Mucosa of descending colon (tissue), 3 donors: Measurements from ENCODE around the gene CHN2. TPM values are rescaled to one million over a fixed set of nuclear protein-coding genes. Genes with fewer than 3 reads are reported as not detected.

Experiments used
- ATAC-seq: fragments of 200-7000 bp; cut with Tn5 transposase; one replicate; pipeline ENCODE4 v1.9.1; 2020; ENCODE audit warnings: mild to moderate bottlenecking, moderate library complexity
- DNase-seq, 3 donors: peaks; one replicate each; pipeline ENCODE4 v3.0.0-alpha.2; 2020
- H3K36me3 ChIP-seq: fragments of 200-600 bp; one replicate; pipeline ENCODE4 v1.8.0; 2021; ENCODE audit warnings: low read depth, mild to moderate bottlenecking
- H3K4me1 ChIP-seq: fragments of 200-600 bp; one replicate; pipeline ENCODE4 v1.8.0; 2021; ENCODE audit warnings: low read depth, mild to moderate bottlenecking
- H3K4me3 ChIP-seq: fragments of 200-600 bp; one replicate; pipeline ENCODE4 v1.8.0; 2021; ENCODE audit warnings: mild to moderate bottlenecking
- H3K9me3 ChIP-seq: fragments of 200-600 bp; one replicate; pipeline ENCODE4 v1.8.0; 2021; ENCODE audit warnings: mild to moderate bottlenecking
- CTCF ChIP-seq: fragments of 200-600 bp; IDR thresholded peaks from one replicate; pipeline ENCODE4 v1.8.0; 2022; ENCODE audit warnings: antibody characterized with exemption, mild to moderate bottlenecking
- intact Hi-C, 2 donors: fragments of 100-400 bp; cut with DNase I in 1 of 2; cut with micrococcal nuclease in 1 of 2; formaldehyde crosslinking; loops; one replicate each; pipeline versions ENCODE4 v1.11.0 to v1.11.1; 2022; cut with DNase I, micrococcal nuclease
- total RNA-seq, 3 donors: library from RNA; stranded (reverse); fragmentation: NEBNext Ultra II Directional in 2 of 3; extraction: Animal tissue kit (Norgen Biotek cat#: 25700) in 2 of 3; gene quantifications; one replicate each; pipeline versions ENCODE4 v1.2.1 to v1.2.4, GENCODE V29; 2021 to 2023
- donor health status: DM: no; HTN: no; CAD: no; lungs with moderate emphysema.
- donor health status: DM: no; HTN: no; CAD: no.
- donor health status: DM: no; HTN: yes; CAD: no.

The CHN2 gene
- total RNA-seq, 3 donors from 2014 or later = 18.7 to 41.5 (median 27.6) TPM

DNA sequence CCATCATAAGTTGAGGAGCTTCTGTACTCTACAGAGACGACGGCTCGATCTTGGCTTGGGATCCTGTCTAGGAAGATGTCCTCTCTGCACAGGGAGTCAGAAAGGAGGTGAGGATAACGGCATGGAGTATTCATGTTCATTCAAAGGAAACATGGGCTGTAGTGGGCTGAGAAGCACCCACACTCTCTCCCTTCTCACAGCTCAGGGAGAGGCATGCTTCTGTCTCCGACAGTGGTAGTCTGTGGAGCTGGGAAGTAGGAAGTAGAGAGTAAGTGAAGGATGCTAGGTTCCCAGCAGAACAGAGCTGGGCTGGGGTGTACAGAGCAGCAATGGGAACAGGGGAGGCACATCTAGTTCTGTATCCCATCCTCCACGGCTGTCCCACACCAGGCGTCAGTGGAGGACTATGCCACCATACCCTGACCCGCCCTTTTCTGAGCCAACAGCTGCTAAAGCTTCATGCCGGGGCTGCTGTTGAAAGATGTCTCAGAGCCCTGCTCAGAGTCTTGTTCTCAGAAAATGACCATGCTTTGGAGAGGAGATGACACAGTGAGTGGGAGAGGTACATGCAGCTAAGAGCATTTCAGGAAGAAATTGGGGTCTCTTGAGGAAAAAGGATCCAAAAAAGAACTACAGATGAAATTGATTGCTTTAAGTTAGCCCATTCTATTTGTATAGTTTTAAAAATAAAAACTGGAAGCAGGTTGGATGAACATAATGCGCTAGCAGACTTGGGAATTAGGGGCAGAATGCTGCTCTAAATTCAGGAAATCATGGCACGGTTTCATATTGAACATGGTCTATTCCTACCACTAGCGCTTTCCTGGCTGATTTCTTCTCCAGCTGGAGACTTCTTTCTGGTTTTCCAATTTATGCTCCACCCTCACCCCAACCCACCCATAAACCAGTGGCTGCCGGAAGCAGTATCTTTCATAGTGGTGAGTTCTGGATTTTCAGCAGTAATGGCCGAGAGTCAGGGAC is 138.6 kb downstream of the CHN2 start:
- no peak for TF ChIP-seq CTCF
- Histone ChIP-seq H3K4me1 (peaks cover 25% of the 10 kb centered on the region), H3K36me3 (no peaks in the 10 kb centered on the region), H3K9me3 (no peaks in the 10 kb centered on the region), H3K4me3 (no peak overlapping the region)
- intact Hi-C loops = no loop called here
- DNase-seq (no peak), ATAC-seq (peak; percentile 42)

DNA sequence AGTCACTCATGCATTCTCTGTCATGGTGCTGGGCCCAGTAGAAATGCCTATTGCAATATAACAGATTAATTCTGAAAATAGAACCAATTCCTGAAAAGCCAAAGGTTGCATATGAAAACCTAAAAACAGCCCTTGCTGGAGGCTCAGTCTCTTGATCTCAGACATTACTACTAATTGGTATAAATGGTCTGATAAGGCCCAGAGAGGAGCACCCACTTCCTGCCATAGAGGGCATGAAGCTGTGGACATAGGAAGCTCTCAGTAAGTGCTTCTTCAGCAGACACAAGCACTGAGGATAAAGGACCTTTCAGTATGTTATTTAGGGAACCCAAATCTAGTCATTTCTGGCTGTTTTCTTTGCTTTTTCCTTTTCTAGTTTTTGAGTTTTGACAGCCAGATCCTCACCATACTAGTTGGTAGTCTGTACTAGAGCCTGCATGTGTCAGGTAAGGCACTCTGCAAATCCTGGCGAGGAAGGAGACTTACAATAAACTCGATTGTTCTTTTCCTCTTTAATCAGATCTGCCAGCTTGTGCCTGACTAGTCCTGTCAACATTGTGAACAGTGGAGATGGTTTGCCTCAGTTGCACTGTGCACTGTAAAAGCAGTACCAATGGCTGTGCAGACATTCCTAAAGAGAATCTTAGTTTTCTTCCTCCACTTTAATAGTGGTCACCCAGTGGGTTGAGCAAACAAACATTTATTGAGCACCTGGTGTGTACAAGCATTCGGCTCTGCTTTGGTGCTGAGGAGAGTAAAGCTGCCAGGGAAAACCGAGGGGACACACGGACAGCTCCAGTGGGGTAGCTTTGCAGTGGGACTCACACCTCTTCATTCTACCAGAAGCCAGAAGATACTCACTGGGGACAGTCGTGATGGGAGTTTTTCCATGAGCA is 140.9 kb downstream of the CHN2 start:
- Histone ChIP-seq H3K36me3 (no peaks in the 10 kb centered on the region), H3K4me3 (no peak overlapping the region), H3K4me1 (peaks cover 15% of the 10 kb centered on the region), H3K9me3 (no peaks in the 10 kb centered on the region)
- ATAC-seq (peak; percentile 5), DNase-seq (no peak)
- intact Hi-C loops = no loop called here
- no peak for TF ChIP-seq CTCF

DNA sequence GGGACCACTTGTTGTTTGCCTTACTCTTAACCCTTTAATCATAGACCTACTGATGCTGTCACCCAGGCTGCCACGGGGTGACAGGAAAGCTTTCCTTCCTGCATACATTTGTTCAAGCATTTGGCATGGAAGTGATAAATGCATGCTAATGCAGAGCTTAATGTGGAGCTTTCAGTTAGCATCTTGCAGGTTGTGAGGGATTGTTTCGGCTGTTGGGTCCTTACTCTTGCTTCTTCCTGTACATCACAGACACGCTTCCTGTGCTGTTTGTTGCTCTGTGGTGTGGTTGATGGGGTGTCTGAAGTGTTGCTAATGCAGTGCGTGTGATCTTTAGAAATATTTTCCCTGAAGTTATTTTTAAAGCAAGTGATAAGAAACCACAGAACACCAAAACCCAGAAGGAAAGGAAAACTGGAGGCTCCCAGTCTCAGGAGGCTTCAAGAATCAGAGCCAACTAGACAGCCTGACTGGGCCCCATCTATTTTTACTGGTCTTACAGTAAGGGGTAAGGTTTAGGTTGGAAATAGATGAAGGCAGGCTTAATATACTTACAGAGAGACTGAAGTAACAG is 143.1 kb downstream of the CHN2 start:
- Histone ChIP-seq H3K9me3 (no peaks in the 10 kb centered on the region), H3K4me1 (peaks cover 8% of the 10 kb centered on the region), H3K4me3 (no peak overlapping the region), H3K36me3 (no peaks in the 10 kb centered on the region)
- no peak for TF ChIP-seq CTCF
- intact Hi-C loops = no loop called here
- DNase-seq = no peak
- peak; percentile 56 for ATAC-seq

DNA sequence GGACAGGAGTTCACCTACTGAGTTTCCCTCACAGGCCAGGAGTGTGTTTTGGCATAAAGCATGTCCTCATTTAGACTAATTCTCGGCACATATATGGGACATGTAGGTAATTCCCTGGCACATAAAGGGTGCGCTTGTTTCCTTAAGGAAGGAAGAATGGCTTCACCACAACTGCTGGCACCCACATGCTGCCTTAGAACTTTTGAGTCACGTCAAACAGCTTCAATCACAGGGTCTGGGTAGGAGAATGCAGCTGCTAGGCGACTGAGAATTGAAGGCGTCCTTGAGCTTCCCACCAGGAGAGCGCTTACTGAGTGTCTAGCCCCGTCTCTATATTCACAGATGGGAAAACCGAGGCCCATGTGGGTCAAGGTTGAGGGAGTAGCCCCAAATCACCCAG is 146.1 kb downstream of the CHN2 start:
- Histone ChIP-seq H3K36me3 (no peaks in the 10 kb centered on the region), H3K4me1 (peaks cover 7% of the 10 kb centered on the region), H3K9me3 (no peaks in the 10 kb centered on the region), H3K4me3 (no peak overlapping the region)
- DNase-seq = no peak
- ATAC-seq = no peak
- TF ChIP-seq CTCF = no peak
- intact Hi-C loops = no loop called here

DNA sequence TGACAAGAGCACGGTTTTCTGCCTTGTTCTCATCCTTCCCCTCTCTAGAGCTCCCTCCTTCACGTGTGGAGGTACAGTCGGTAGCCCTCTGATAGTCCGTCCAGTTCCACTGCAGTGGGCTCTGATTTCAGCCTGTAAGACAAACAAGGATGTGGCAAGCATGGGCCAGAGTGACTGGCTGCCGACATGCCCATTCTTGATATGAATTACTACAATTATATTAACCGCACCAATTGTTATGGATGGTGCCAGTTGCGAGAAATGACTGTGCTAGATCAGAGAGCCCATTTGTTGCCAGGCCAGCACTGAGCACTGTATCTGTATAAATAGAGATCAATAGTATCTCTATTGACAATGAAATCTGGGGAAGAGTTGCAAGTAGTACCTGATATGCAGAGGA is 146.6 kb downstream of the CHN2 start:
- H3K9me3 ChIP-seq = no peaks in the 10 kb centered on the region
- DNase-seq = no peak
- H3K36me3 ChIP-seq = no peaks in the 10 kb centered on the region
- intact Hi-C loops = no loop called here
- H3K4me1 ChIP-seq = peaks cover 7% of the 10 kb centered on the region
- no peak overlapping the region for H3K4me3 ChIP-seq
- TF ChIP-seq CTCF = no peak
- ATAC-seq = no peak
